ENCODE results near the gene TBL1X.

Gene TBL1X

DNA sequence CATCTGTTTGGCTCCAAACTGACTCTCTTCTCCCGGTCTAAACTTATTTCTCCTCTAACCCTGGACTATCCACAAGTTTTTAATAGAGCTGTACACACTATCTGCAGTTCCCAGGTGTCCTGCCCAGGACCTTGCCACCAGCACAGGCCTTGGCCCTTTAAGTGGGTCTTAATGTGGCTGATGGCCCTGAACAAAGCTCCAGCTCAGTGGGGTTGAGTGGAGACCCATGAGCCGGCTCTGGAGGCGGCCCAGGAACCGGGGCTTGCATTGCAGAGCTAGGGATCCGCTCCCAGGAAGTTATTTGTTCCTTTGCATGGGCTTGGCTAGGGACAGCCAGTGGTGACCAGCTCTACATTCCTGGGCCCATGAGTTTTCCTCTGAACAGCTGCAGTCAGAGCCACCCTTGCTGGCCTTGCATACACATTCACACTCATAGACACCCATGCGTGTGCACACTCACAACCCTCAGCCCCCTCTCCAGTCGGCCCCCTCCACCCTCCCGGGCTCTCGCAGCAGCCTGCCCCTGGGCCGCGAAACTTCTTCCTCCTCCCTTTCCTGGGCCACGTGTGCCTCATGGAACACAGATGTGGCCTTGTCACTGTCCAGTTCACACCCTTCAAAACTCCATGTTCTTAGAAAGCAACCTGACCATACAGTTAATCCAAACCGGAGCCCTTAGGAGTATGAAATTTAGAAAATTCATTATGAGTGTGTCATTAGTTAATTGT lies 242.6 kb downstream of the TBL1X start:
- no peak for DNase-seq (ENCODE audit: low spot score)

DNA sequence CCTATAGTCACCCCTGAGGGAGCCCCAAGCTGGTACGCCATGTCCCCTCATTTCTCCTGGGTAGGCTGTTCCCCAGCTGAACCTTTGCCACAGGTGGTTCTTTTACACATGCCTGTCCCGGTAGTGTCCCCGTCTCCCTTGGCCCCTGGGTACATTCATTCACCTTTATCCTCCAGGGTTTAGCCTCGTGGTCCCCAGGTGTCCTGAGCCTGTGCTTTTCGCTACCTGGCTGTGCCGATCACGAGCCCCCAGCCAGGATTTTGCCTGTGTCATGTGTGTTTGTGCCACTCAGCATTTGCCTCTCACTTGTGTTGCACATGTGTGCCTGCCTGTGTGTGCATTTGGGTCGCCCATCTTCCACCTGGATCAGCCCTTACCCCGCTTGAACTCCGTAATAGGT lies 243.2 kb downstream of the TBL1X start:
- DNase-seq (ENCODE audit: low spot score) = no peak

DNA sequence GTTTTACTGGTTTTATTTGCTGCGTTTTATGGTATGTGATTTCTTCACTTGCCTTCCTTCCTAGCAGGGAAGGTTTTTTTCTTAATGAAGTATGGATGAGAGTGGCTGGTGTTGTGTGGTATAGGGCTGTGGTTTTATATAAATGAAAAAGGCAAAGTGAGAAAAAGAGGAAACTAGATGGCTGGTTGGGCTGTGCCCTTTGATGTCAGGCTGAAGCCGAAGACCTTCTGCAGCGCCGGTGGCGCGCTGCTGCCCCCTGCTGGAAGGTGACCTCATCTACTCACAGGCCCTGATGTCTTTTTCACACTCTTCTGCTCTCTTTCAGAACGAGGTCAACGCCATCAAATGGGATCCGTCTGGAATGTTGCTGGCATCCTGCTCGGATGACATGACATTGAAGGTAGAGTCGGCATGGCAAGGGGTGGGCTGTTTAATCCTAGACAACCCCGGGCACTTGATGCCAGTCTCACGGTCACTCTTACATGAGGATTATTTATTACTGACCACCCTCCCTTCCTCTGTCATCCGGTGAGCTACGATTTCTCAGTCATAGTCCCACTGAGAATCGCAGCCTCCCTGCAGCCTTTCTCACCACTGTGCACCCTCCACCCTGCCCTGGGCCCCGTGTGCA lies 244.2 kb downstream of the TBL1X start:
- DNase-seq (ENCODE audit: low spot score) = peak; percentile 58

DNA sequence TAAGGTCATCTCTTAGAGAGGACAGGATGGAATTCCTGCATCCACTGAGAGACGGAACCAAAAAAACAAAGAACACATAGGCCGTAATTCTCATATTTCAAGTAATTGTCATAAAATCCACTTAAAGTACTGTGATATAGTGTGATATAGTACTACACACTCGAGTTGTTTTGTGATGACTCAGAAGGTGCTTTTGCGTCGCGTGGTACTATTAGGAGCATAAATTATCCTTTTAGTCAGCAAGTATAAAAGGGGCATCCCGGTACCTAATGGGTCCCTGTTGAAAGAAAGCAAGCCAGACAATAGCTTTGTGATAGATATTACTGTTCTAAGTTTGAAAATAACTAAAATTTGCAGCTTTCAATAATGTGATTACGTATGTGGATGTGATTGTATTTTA lies 245.5 kb downstream of the TBL1X start:
- no peak for DNase-seq (ENCODE audit: low spot score)

DNA sequence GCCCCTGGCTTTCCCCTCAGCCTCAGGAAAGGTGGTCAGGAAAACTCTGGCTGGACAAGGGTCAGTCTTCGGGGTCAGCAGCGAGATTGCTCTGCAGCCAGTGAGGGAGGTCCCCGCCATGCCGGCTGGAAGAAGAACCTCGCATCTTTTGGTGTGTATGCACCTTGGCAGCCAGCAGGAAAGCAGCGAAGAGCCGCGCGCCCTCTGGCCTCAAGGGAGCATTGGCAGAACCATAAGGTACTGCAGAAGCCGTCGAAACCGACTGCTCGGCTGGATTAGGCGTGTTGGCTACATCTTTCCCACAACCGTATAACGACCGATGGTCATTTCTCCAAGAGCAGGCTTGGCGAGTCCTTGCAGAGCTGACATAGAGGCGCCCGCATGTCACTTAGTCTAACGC lies 252.5 kb downstream of the TBL1X start:
- DNase-seq (ENCODE audit: low spot score) = no peak

DNA sequence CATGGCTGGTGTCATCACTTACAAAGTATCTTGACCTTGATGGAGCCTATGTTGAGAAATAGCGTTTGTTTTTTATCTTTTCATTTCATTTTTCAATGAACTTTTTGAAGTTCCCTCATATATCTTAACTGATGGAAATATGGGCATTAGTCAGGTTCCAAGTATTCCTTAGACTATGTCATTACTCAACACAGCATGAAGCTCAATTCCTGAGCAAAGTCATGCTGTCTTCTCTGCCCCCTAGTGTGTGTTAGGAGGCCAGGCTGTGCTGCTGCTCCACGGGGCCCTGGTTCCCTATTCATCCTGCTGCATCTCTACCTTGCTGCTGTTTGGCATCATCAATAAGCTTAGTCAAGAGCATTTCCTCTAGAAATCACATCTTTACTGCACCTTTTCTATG lies 259.9 kb downstream of the TBL1X start:
- DNase-seq (ENCODE audit: low spot score) = no peak

DNA sequence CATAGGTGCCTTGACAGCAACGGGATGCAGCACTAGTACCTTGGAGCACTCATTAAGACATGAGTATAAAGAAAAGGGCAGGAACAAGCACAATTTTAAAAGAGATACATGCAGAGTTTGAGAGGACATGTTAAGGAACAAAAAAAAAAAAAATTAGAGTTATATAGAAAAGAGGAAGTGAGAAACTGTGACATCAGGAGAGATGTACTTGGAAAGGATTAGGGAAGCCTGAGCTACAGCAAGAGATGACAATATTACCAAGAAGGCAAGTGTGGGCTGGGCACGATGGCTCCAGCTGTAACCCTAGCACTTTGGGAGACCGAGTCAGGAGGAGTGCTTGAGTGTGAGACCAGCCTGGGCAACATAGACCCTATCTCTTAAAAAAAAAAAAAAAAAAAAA lies 263.4 kb downstream of the TBL1X start:
- DNase-seq (ENCODE audit: low spot score) = no peak

DNA sequence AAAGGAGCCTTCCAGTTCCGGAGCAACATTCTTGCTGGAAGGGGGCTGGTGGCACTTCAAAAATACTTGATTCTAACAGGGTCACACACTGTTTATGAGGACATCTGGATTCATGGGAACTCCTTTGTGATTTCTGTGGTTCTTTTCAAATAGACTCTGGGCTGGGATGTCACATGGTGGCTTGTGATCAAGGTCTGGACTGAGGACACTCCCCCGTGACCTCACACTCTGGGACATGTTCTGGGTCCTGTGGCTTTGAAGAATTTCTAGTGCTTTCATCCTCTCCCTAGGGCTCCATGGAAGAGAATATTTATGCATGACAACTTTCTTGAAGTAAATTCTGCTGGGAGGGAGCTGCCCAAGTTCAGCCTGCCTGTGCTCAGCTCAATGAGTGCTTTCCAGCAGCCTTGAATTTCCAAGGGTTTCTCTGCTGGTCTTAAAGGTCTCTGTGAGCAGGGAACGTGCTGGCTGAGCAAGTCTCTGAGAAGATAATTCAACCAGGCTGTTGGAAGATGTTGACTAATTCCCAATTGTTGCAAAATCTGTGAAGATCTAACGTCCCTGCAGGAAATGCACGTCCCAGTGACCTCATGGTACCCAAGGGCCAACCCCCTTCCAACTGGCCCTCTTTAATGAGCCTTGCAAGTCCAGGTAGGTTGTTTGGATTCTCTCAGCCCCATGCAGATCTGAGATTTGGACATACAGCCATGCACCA lies 264.5 kb downstream of the TBL1X start:
- peak; percentile 6 for DNase-seq (ENCODE audit: low spot score)

DNA sequence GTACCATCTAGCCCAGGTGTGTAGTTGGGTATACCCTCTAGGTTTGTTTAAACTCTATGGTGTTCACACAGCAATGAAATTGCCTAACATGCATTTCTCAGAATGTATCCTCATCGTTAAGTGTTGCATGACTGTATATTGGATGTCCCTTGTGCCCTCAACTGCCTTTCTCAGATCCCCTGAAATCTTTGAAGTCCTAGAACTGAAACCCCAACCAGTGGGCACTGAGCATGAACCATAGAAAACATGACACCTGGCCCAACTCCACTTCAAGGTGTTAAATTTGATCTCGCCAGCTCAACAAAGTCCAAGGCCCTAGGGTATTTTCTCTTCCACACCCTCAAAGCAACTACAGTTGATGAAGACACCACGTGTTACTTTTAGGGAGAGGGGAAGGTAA lies 265.2 kb downstream of the TBL1X start:
- no peak for DNase-seq (ENCODE audit: low spot score)

DNA sequence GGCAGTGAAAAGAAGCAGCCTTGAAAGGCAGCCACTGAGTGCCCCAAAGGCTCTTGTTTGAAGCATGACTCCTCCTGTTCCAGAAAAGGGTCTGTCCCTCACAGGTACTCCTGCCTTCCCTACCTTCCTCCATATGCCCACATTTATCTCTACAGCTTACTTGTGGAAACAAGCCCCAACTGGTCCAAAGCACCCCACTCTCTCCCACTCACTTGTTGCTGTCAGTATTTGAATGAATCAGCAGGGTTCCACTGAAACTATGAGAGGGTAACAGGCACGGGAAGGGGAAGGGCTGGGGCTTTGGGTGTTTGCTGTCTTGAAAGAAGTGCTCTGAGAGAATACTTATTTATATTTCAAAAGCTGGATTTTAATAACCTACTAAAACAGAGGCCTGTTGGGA lies 265.9 kb downstream of the TBL1X start:
- no peak for DNase-seq (ENCODE audit: low spot score)

DNA sequence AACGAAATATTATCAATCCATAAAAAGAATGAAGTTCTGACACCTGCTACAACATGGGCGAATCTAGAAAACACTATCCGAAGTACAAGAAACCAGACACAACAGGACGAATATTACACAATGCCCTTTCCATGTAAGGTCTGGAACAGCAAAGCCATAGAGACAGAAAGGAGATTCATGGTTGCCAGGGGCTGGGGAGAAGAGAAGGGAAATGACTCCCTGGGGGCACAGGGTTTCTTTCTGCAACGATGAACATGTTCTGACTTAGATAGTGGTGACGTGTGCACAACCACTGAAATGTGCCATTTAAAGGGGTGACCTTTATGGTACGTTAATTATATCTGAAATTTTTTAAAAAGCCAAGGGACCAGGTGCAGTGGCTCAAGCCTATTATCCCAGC lies 272.5 kb downstream of the TBL1X start:
- no peak for DNase-seq (ENCODE audit: low spot score)

DNA sequence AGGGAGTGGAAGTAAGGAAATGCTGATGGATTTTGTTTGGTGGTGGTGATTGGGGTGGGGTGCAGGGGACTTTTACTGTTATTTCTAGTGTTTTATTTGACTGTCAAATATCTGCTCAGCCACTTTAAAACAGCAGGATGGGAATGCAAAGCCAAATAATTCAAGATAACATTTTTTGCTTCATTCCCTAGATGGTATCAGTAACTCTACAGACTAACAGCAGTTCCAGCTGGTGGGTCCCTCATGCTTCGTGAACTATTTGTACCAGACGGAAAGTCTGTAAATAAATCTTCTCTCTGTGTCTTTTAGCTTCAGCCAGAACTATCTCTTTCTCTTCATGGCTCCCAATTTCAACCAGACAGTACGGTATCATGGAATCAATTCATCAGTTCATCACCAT lies 273.3 kb downstream of the TBL1X start:
- DNase-seq (ENCODE audit: low spot score) = no peak

DNA sequence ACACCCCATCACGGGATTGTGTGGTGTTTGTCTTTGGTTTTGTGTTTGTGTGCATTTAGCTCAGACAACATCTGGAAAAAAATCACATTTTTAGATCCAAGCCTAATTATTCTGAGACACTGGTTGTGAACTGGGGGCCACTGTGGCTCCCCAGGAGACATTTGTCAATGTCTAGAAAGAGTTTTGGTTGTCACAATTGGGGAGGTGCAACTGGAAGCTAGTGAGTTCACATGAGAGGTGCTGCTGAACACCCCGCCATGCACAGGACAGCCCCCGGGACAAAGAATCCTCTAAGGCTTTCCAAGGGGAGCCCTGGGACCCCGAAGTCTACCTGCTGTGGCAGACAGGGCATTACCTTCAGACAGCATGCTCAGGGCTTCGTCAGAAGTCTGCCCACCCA lies 274.3 kb downstream of the TBL1X start:
- no peak for DNase-seq (ENCODE audit: low spot score)

DNA sequence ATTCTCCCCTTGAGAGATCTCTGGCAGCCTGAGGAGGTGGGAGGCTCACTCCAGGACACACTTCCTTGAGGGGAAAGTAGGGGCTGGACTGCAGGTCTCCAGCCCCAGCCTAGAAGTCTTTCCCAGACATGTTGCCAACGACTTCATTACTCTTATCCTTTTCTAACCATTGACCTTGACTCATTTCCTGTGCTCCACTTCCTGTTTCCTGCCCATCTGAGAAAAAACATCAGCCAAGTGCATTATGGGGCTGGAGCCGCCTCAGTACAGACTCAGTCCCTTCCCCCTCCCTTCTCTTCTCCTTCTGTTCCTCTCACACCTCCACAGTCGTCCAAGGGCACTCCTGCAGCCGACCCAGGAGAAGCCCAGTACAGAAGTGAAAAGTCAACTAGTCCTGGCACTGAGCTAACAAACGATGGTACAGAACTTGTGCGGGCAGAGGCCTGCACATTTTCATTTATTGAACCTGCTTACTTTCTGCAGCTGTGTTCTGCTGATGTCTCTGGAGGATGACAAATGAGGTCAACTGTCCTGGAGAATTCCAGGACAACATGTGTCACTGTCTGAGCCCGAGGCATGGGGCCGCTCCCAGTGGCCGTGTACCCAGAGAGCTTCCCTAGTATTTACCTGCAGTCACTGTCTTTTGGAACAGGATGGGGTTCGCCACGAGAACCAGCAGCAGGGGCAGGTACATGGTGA lies 280.7 kb downstream of the TBL1X start:
- DNase-seq (ENCODE audit: low spot score) = no peak

DNA sequence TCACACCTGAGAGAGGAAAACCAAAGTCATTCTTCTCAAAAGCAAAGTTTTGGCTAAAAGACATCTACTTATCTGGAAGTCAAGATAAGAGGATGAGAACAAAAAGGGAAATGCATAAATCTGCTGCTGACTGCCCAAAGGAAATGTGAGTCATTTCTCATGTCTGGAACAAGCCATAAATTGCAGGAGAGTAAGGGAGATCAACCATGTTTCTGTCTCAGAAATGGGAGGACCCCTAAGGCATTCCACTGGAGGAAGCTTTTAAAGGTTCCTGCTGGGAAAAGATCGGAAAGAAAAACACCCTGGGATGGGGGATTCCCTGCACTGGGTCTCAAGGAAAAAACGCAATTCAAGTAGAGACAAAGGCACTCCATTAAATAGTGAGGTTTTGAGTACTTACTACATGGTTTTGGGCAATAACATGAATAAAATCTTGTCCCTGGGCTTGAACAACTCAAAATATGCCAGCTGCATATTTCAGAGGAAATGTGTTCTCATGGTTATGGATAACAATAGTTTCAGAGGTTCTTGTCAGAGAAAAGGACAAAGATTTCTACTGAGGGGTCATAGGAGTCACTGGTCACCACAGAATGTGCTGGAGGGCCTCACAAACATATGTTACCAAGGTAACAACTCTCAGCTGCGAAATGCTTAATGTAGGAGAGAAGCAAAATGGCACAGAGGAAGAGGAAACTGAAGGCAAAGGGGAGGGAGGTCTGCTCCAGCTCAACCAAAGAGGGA lies 281.5 kb downstream of the TBL1X start:
- no peak for DNase-seq (ENCODE audit: low spot score)

DNA sequence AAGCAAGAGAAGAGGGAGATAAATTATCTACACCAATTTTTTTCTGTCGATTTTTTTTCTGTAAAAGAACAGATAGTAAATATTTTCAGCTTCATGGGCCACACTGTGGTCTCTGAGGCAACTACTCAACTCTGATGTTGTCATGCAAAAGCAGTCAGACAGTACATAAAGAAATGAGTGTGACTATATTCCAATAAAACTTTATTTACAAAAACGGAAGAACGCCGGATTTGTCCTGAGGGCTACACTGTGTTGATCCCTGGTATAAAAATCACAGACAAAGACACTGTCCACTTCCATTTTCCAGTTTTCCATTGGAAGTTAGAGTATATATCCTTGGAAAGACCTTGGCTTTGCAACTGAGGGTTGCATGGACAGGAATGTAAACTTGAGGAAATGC lies 282.8 kb downstream of the TBL1X start:
- no peak for DNase-seq (ENCODE audit: low spot score)

DNA sequence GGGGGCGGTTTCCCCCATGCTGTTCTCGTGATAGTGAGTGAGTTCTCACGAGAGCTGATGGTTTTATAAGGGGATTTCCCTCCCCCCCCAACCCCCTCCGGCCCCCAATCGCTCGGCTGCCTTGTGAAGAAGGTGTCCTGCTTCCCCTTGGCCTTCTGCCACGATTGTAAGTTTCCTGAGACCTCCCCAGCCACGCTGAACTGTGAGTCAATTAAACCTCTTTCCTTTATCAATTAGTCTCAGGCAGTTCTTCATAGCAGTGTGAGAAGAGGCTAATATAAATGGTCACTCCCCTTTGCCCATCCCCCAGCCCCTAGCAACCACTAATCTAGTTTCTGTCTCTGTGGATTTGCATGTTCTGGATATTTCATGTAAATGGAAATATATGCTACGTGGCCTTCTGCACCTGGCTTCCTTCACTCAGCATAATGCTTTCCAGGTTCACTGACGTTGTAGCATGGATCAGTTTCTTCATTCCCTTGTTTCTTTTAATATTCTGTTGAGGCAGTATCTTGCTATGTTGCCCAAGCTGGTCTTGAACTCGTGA lies 284.4 kb downstream of the TBL1X start:
- no peak for DNase-seq (ENCODE audit: low spot score)

DNA sequence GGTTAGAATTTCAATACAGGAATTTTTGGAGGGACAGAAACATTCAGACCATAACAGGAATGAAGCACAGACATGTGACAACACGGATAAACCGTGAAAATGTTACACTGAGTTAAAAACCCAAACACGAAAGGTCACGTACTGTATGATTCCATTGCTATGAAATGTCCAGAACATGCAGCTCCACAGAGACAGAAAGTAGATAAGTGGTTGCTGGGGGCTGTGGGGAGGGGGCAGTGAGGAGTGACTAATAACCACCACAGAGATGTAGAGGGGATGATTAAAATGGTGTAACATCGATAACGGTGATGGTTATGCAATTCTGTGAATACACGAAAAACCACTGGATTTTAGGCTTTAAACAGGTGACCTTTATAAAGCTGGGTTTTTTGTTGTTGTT lies 292.5 kb downstream of the TBL1X start:
- DNase-seq (ENCODE audit: low spot score) = no peak

DNA sequence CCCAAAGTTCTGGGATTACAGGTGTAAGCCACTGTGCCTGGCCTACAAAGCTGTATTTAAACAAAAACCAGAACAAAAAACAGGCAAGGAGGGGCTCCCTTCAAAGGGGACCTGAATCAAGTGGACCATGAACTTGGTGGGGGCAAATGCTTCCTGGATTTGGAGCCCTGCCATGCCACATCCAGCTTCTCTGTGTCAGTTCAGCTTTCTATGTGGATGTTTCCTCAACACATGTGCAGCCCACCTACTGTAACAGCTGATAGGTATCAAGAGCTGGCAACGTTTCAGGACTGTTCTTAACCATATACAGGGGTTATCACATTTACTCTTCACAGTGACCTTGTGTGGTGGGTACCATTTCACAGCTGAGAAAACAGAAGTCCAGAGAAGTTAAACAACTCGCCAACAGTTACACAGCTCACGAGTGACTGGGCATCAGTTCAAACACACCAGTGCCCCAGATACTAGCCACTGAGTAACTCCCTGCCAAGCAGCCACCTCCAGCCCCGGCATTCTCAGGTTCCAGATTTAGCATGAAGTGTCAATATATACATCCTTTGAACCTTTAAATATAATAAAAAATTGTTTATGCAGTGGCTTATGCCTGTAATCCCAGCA lies 293.3 kb downstream of the TBL1X start:
- no peak for DNase-seq (ENCODE audit: low spot score)

DNA sequence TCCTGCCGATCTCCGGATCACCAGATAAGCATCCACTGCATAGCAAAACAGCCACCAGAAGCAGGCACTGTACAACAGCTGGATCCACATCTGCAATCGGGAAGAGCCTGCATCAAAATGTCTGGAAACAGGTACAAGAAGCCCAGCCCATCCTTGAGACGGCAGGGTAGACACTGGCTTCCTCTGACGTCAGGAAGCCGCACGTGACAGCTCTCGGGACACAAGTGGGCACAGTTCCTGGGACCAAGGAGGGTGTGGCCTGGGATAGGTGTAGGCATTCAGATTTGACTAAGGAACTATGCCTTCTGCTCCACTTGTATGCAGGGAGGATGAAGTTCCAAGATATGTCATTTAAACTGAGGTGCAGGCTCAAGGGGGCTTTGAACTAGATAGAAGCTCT lies 294.5 kb downstream of the TBL1X start:
- DNase-seq (ENCODE audit: low spot score) = no peak

DNA sequence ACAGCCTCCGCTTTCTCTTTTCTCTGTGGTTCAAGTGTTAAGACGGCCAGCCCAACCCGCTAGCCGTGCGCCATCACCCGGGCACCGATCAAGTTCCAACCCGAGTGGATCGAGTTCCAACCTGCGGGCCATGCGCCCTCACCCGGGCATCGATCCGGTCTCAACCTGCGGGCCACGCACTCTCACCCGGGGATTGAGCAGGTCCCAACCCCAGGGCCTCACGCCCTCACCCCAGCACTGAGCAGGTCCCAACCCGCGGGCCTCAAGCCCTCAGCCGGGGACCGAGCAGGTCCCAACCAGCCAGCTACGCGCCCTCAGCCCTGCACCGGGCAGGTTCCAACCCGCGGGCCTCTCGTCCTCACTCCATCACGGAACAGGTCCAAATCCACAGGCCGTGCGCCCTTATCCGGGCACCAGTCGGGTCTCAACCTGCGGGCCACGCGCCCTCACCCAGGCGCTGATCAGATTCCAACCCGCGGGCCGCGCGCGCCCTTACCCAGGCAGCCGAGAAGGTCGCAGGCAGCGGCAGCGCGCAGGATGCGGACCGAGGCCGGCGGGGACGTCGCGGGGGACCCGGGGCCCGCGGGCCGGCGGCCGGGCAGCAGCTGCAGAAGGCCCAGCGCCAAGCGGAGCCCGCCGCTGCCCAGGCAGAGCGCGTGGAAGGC lies 300.3 kb downstream of the TBL1X start:
- DNase-seq (ENCODE audit: low spot score) = no peak
